Measurements from ENCODE around the gene HLA-G. TPM values are rescaled to one million over a fixed set of nuclear protein-coding genes. Genes with fewer than 3 reads are reported as not detected.

The HLA-G gene
- total RNA-seq, 4 donors from 2014 or later, result 0.45 to 2.3 TPM; not detected in 2

DNA sequence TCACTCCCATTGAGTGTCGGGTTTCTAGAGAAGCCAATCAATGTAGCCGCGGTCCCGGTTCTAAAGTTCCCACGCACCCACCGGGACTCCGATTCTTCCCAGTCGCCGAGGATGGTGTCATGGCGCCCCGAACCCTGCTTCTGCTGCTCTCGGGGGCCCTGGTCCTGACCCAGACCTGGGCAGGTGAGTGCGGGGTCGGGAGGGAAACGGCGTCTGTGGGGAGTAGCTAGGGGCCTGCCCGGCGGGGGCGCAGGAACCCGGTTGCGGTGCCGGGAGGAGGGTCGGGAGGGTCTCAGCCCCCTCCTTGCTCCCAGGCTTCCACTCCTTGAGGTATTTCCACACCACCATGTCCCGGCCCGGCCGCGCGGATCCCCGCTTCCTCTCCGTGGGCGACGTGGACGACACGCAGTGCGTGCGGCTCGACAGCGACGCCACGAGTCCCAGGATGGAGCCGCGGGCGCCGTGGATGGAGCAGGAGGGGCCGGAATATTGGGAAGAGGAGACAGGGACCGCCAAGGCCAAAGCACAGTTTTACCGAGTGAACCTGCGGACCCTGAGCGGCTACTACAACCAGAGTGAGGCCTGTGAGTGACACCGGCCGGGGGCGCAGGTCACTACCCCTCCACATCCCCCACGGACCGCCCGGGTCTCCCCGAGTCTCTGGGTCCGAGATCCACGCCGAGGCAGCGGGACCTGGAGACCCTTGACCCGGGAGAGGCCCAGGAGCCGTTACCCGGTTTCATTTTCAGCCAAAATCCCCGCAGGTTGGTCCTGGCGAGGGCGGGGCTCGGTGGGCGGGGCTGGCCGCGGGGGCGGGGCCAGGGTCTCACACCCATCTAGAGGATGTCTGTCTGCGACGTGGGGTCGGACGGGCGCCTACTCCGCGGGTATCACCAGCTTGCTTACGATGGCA is 35.2 kb upstream of the HLA-G start:
- no peak for TF ChIP-seq POLR2A (IDR thresholded peaks at IDR 0.05)
- TF ChIP-seq, protein P1, sequence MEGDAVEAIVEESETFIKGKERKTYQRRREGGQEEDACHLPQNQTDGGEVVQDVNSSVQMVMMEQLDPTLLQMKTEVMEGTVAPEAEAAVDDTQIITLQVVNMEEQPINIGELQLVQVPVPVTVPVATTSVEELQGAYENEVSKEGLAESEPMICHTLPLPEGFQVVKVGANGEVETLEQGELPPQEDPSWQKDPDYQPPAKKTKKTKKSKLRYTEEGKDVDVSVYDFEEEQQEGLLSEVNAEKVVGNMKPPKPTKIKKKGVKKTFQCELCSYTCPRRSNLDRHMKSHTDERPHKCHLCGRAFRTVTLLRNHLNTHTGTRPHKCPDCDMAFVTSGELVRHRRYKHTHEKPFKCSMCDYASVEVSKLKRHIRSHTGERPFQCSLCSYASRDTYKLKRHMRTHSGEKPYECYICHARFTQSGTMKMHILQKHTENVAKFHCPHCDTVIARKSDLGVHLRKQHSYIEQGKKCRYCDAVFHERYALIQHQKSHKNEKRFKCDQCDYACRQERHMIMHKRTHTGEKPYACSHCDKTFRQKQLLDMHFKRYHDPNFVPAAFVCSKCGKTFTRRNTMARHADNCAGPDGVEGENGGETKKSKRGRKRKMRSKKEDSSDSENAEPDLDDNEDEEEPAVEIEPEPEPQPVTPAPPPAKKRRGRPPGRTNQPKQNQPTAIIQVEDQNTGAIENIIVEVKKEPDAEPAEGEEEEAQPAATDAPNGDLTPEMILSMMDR (IDR thresholded peaks at IDR 0.05), result peak in 5 of 6 experiments; percentile 28 to 63 (median 36)
- H3K36me3 ChIP-seq, result no peaks in the 10 kb centered on the region
- WGBS, 2 donors, result 0 to 2% methylated on average over 2 to 49 of the region's 79 CpGs
- H3K9me3 ChIP-seq, result no peaks in the 10 kb centered on the region
- H3K27ac ChIP-seq, result peak overlapping the region; percentile 37 to 52 (median 50)
- H3K4me1 ChIP-seq, result peaks cover 7 to 12% of the 10 kb centered on the region in 2 donors
- intact Hi-C loops (cut with DNase I), result no loop called here
- DNase-seq, result peak; percentile 65 to 68
- no peaks in the 10 kb centered on the region for H3K27me3 ChIP-seq
- peak overlapping the region; percentile 56 to 80 (median 62) for H3K4me3 ChIP-seq (replicated peaks in 1 of 3)

DNA sequence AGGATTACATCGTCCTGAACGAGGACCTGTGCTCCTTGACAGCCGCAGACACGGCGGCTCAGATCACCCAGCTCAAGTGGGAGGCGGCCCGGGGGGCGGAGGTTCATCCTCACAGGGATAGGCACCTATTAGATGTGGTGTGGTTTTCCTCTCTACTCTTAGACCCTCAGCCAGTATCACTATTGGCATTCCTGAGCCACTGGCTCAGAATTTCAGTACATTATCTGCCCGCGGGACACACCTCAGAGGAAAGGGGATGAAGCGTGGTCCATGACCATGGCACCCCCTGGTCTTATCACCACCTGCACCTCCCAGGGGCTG is 34.6 kb upstream of the HLA-G start:
- H3K27ac ChIP-seq, result no peak overlapping the region

DNA sequence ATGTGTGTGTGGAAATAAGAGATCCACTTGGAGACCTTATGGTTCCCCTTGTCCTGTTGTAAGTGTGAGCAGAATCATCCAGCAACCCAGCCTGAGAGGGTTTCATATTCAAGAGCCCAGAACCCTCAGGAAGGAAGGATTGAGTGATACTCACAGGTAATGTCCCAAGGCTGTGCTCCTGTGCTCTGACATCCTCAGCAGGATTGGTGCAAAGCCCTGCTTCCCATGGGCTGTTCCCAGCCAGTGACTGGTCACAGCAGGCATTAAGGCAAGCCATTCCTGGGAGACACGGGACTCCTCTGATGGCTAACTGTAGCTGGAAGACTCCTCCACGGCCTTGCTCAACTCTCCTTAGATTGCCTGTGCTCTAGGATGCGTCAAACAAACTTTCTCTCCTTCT is 33.8 kb upstream of the HLA-G start:
- H3K36me3 ChIP-seq, result no peaks in the 10 kb centered on the region
- 68 to 77% methylated on average over 1 to 3 of the region's 3 CpGs for WGBS, 2 donors
- H3K4me1 ChIP-seq, result peaks cover 7 to 12% of the 10 kb centered on the region in 2 donors
- TF ChIP-seq, protein P1 (IDR thresholded peaks at IDR 0.05), result no peak
- no peak for TF ChIP-seq POLR2A (IDR thresholded peaks at IDR 0.05)
- intact Hi-C loops (cut with DNase I), result no loop called here
- no peak for DNase-seq
- H3K27me3 ChIP-seq, result no peaks in the 10 kb centered on the region
- H3K9me3 ChIP-seq, result no peaks in the 10 kb centered on the region
- H3K27ac ChIP-seq, result no peak overlapping the region
- H3K4me3 ChIP-seq (replicated peaks in 1 of 3), result no peak overlapping the region

More for the DNA sequence above, 34.6 kb upstream of the HLA-G start:
- H3K4me1 ChIP-seq, result peaks cover 7 to 12% of the 10 kb centered on the region in 2 donors
- no peaks in the 10 kb centered on the region for H3K9me3 ChIP-seq
- DNase-seq, result no peak
- H3K4me3 ChIP-seq (replicated peaks in 1 of 3), result peak overlapping the region in 2 of 3 donors; percentile 62 to 80
- intact Hi-C loops (cut with DNase I), result no loop called here
- TF ChIP-seq, protein P1 (IDR thresholded peaks at IDR 0.05), result no peak
- no peak for TF ChIP-seq POLR2A (IDR thresholded peaks at IDR 0.05)
- no peaks in the 10 kb centered on the region for H3K36me3 ChIP-seq
- WGBS, 2 donors, result 56% methylated on average over 6 of the region's 11 CpGs; no CpG with 5 or more reads in 1 of the 2 donors
- H3K27me3 ChIP-seq, result no peaks in the 10 kb centered on the region

DNA sequence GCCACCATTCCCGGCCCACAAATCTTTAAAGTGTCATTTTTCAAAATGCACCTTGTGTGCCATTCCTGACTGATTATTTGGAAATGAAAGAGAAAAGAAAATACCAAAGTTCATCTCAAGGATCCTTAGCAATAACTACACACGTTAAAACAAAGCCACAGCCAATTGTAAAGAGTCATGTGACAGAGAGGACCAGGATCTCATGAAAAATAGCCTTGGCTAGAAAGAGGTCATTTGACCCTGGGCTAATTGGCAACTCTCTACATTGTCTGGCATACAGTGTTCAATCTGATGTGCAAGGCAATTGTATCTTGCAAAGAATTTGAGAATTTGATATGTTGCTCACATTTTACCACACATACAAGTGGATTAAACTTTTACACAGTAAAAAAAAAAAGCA is 31.6 kb upstream of the HLA-G start:
- Histone ChIP-seq H3K27ac (no peak overlapping the region), H3K36me3 (no peaks in the 10 kb centered on the region), H3K9me3 (no peaks in the 10 kb centered on the region), H3K4me3 (replicated peaks in 1 of 3) (no peak overlapping the region), H3K27me3 (no peaks in the 10 kb centered on the region), H3K4me1 (peaks cover 7 to 12% of the 10 kb centered on the region in 2 donors)
- intact Hi-C loops (cut with DNase I), result no loop called here
- no peak for DNase-seq
- TF ChIP-seq POLR2A (IDR thresholded peaks at IDR 0.05), result no peak
- TF ChIP-seq, protein P1 (IDR thresholded peaks at IDR 0.05), result no peak
- WGBS, 2 donors, result 45 to 46% methylated on average over 2 of the region's 2 CpGs

DNA sequence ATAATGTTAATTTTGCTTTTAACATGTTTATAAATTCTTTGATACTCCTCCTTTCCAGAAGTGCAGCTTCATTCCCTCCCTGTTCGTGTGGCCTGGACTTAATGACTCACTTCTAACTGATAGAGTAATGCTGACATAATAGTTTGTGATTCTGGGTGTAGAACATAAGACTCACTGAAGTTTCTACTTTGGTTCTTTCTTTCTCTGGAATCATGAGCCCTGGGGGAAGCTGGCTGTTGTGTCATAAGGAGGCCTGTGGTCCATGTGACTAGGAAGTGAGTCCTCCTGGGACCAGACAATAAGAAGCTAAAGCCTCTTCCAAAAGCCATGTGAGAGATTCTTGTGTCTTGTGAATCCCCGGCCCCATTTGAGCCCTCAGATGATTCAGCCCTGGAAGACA is 30.5 kb upstream of the HLA-G start:
- WGBS, 2 donors, result 23 to 67% methylated on average over 2 of the region's 2 CpGs
- no peaks in the 10 kb centered on the region for H3K27me3 ChIP-seq
- intact Hi-C loops (cut with DNase I), result no loop called here
- H3K27ac ChIP-seq, result no peak overlapping the region
- H3K4me3 ChIP-seq (replicated peaks in 1 of 3), result no peak overlapping the region
- H3K4me1 ChIP-seq, result peaks cover under 1 to 5% of the 10 kb centered on the region in 2 donors
- no peak for DNase-seq
- no peaks in the 10 kb centered on the region for H3K9me3 ChIP-seq
- TF ChIP-seq, protein P1 (IDR thresholded peaks at IDR 0.05), result no peak
- TF ChIP-seq POLR2A (IDR thresholded peaks at IDR 0.05), result no peak
- no peaks in the 10 kb centered on the region for H3K36me3 ChIP-seq

Data from thyroid gland (tissue), 4 donors.